T-helper 22 cell (primary cell): ENCODE results near the gene ATP6V0C.
A peak's percentile ranks its signal among the peaks of the same experiment; 100 is the strongest.

ENCODE experiments used
- DNase-seq: peaks from one replicate; pipeline ENCODE4 v3.0.0-alpha.2; 2020; ENCODE audit warnings: low read depth

Gene ATP6V0C

DNA sequence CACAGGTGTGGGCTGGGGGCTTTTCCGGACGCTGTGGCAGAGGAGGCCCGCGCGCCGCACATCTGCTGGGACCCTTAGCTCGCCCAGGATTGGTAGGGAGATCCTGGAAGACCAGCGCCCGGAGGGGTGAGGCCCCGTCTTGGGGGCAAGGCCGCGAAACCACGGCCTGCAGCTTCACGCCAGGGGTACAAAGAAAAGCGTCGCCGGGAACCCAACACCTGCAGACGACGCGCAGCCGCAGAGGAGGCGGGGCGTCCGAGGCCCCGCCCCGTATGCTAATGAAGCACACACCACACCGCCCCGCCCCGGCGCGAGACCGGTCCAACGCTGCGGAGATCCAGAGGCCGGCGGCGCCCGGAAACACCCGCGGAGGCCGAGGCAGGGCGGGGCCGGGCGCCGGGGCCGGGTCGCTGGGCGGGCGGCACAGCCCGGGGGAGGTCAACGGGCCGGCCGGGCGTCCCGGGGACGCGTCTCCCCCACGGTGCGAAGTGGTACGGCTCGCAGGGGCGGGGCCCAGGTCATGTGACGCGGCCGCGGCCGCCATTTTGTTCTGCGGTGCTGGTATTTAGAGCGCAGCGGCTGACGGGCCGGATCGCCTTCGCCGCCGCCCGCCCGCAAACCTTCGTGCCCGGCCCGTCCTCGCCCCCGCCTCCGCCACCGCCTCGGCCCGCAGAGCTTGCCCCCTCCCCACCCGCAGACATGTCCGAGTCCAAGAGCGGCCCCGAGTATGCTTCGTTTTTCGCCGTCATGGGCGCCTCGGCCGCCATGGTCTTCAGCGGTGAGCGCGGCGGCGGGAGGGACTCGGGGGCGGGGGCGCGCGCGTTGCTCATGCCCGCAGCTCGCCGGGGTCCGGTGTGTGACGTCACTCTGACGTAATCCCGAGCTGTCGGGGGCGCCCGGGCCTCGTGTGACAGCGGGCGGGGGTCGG lies at the start of gene ATP6V0C:
ATP6V0C (plus strand) TSS at position 548 of the 928 bp plus-strand sequence; CDS start at position 700, 152 bp downstream.
- peak; percentile 83 for DNase-seq

DNA sequence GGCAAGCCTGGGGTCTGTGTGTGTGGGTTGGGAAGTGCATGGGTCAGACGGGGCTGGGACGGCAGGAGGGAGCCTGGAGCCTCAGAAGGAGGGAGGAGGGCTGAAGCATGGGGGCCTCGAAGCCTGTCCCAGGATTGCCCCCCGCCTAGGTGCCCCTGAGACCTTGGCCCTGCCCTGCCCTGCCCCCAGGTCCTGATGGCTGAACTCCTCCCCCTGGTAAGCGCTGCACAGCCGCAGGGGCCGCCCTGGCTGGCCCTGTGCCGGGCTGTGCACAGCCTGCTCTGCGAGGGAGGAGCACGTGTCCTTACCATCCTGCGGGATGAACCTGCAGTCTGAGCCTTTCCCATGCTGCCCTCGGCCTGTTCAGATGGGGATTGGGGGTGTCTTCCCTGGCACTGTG lies 49.4 kb upstream of the ATP6V0C start:
- DNase-seq: no peak

DNA sequence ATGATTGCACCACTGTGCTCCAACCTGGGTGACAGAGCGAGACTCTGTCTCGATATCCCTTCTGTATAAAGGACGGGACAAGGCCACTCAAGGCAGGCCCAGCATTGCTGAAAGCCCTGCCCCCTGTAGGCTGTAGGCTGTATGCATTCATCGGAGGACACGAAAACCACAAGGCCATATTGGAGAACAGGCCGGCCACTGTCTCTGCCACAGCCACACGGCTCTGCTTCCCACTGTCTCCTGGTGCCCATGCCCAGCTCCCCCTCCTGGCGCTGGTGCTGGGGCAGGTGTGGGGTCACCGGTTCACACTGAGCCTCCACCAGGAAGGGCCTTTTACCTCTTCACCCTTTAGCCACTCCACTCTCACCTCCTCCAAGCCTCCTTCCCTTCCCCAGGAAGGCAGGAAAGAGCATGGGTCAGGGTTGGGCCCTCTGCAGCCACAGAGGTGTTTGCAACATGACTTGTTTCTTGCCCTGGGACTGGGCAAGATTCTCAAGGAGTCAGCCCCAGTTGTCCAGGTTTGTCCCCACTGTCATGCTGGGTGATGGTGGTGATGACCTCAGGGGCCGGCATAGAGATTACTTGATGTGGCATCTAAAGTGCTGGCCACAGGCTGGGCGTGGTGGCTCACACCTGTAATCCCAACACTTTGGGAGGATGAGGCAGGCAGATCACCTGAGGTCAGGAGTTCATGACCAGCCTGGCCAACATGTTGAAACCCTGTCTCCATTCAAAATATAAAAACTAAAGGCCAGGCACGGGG lies 47.9 kb upstream of the ATP6V0C start:
- DNase-seq: no peak

DNA sequence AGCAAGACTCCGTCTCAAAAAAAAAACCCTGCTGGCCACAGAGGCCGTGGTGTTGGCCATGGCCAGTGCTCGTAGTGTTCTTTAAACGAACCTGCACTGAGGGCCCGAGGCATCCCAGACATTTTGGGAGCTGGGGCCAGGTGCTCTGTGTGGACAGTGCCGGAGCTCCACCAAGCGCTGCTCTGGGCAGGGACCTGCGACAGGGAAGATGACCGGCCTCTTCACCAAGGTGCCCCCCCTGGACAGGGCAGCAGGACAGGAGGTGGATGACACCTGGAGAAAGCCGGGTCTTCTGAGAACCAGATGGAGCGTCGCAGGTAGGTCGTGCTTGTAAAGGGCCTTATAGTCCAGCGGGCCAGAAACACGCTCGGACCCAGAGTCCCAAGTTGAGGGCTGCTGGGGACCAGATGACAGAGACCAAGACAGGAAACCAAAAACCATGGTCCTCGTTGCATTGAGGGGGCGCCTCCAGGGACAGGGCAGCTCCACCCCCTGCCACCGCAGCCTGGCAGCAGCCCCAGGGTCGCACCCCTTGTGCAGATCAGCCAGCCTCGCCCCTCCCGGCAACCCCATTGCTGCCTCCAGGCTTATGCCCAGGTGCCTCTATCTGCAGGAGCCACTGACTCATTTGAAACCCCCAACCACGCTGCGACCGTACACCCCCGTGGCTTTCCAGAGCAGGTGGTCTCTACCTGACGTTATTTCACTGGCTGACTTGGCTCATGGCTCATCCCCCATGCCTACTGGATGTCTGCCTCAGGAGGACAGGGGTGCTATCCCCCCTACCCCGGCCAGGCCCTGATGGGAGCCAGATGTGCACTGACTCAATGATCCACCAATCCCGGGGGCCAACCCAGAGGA lies 46.9 kb upstream of the ATP6V0C start:
- no peak for DNase-seq

DNA sequence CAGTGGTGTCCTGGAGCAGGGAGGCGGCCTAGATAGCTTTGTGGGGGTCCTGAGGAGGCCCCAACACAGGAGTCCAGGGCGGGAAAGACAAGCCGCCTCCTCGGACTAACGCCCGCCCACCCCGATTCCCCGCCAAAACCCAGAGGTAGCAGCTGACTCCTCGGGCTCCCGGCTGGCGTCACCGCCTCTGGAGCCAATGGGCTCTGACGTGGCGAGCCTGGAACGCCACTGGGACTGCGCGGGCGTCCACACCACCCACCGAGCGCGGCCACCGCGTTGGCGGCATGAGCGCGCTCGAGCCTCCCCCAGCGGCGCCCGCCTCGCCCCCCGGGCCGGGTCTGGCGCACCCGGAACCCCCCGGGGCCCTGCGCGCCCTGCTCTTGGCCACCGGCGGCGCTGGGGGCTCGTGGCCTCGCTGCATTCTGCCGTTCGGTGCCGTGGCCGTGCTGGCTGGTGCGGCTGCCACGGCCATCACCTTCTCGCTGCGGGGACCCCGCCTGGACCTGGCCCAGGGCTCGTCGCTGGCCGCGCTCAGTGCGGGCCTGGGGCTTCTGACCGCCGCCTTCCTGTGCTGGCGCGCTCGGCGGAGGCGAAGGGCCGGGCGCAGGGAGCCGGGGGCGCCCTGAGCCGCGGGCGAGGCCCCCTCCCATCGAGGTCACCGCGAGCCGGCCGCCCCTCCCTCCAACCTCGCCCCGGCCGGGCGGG lies 46.1 kb upstream of the ATP6V0C start:
- no peak for DNase-seq

DNA sequence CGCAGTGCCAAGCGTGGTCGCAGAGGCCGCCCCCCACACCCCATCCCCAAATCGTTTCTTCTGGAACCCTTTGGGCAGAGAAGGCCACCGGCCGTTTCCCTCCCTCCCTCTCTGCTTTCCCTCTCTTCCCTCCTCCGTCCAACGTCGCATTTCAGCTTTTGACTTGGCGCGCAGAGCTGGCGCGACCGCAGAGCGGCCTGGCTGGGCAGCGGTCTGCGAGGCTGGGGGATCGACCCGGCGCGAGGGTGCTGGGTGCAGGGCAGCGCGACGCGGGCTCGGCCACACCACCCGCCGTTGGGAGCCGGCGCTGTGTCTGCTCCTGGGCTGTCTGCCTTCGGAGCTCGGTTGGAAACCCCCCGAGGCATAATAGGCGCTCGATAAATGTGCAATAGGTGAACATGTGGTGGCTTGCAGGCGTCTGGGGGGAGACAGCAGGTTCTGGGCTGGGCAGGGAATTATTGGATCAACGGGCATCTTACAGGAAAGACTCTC lies 45.5 kb upstream of the ATP6V0C start:
- DNase-seq: no peak

DNA sequence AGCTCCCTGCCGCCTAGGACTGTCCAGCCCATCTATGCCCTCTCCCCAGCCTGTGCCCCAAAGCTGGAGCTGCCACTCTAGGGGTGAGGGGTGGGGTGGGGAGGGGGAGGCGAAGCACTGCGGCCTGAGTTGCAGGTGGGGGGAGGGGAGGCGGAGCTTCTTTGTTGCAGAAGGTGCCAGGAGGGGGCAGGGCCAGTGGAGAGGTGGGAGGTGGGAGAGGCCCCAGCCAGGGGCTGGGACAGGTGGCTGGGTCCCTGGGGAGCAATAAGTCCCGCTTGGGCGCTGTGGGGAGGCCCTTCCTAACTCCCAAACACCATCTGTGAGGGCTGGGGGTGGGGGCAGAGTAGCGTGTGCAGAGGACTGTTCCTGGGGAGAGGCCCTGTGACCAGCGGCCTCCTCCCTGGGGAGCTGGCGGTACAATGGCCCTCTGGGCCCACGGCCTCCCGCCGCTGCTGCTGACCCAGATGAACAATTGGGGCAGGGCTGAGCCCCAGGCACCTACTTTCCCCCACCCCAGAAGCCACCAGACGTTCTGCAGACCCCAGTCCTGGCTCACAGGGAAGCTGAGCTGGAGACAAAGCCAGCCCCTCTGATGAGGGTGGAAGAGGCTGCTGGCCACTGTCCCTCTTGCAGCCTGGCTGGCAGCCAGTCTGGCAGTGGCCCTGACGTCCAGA lies 44.9 kb upstream of the ATP6V0C start:
- DNase-seq: no peak

DNA sequence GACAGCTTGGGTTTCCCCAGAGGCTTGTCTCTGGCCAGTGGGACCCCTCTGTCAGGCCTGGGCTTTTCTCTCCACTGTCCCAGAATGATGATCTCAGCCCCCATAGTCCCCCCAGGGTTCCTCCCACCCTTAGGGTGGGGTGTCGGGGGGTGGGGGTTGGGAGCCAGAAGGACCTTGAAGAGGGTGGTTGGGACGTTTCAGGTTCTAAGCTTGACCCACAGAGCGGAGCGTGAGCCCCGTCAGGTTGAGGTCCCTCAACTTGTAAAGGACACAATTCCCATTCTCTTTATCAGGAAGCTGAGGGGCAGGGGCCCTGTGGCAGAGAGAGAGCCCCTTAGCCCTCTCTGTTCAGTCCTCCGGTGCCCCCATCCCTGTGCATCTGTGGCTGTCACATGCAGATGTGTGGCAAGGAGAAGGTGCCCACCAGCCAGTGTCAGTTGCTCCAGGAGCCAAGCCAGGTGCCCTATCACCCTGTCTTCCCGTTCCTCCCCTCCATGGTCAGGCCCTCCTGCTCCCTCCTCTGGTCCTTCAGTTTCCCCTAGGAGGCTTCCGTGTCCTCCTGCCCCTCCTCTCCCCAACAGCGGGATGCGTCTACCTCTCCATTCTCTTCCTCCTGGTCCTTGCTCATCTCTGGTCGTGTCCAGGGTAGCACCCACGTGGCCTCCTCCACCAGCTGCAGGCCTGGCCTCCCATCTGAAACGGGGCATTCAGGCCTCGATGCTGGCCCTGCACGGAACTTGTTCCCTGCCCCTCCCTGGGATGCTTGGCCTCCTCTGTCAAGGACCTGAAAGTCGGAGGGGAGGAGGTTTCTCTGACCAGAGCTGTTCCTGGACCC lies 44.1 kb upstream of the ATP6V0C start:
- no peak for DNase-seq

DNA sequence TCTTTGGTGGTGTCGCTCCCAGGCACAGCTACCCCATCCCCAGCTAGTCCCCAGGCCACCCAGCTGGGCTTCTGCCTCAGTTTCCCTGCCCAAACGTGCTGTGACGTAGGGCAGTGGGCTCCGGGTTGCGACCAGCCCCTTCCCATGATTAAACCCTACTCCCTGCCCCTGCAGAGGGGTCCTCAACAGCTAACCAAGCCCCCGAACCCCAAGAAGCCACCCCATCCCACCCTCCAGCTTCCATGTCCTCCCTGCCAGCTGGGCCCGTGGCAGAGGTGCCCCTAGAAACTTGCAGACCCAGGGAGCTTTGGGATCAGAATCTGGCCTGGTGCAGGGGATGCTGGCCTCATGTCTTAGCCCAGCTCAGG lies 43.5 kb upstream of the ATP6V0C start:
- DNase-seq: no peak

DNA sequence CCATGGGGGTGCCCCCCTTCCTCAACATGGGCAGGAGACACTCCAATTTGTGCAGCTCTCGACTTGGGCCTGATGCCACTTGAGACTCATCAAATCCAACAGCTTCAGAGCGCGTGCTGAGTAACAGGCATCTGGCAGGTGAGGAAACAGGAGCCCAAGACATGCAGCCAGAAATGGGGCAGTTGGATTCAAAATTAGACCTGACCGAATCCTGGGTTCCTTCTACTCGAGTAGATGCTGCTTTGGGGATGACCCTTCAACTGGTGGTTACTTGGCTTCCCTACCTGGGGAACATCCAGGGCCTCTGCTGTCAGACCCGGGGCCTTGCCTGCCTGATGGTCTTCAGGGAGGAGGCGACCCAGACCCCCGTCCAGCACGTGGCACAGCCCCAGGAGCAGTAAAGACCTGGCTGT lies 43.1 kb upstream of the ATP6V0C start:
- DNase-seq: no peak

DNA sequence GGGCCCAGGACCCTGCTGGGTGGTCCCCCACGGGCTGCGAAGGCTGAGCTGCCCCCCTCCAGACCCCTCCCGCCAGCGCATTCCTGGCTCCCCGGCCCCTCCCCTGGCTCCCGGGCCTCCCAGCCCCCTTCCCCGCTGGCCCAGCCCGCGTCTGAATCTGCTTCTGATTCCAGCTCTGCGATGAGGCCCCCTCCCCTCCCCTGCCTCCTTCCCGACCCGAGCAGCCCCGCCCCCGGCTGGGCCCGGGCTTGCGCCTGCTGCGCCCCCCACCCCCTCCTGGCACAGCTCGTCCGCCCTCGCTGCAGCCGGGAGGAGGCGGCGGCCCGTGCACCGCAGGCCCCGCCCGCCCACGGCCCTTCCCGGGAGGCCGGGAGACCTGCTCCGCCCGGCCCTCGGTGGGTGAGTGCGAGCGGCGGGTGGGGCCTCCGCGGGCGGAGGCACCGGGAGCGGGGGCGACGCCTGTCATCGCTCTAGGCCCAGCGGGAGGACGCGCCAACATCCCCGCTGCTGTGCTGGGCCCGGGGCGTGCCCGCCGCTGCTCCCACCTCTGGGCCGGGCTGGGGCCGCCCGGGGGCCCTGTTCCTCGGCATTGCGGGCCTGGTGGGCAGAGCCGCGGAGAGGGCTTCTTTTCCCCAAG lies 42.6 kb upstream of the ATP6V0C start, which contains the start of gene NTN3:
NTN3 (plus strand) TSS at position 282 of the 637 bp plus-strand sequence. CDS start 405 bp downstream, outside the sequence.
- DNase-seq: no peak

DNA sequence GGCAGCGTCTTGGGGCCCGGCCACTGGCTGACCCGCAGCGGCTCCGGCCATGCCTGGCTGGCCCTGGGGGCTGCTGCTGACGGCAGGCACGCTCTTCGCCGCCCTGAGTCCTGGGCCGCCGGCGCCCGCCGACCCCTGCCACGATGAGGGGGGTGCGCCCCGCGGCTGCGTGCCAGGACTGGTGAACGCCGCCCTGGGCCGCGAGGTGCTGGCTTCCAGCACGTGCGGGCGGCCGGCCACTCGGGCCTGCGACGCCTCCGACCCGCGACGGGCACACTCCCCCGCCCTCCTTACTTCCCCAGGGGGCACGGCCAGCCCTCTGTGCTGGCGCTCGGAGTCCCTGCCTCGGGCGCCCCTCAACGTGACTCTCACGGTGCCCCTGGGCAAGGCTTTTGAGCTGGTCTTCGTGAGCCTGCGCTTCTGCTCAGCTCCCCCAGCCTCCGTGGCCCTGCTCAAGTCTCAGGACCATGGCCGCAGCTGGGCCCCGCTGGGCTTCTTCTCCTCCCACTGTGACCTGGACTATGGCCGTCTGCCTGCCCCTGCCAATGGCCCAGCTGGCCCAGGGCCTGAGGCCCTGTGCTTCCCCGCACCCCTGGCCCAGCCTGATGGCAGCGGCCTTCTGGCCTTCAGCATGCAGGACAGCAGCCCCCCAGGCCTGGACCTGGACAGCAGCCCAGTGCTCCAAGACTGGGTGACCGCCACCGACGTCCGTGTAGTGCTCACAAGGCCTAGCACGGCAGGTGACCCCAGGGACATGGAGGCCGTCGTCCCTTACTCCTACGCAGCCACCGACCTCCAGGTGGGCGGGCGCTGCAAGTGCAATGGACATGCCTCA lies 41.9 kb upstream of the ATP6V0C start:
- DNase-seq: no peak

DNA sequence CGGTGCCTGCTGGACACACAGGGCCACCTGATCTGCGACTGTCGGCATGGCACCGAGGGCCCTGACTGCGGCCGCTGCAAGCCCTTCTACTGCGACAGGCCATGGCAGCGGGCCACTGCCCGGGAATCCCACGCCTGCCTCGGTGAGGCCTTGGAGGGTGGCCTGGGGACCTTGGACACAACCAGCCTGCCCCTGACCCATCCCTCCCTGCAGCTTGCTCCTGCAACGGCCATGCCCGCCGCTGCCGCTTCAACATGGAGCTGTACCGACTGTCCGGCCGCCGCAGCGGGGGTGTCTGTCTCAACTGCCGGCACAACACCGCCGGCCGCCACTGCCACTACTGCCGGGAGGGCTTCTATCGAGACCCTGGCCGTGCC lies 41.3 kb upstream of the ATP6V0C start:
- DNase-seq: no peak

DNA sequence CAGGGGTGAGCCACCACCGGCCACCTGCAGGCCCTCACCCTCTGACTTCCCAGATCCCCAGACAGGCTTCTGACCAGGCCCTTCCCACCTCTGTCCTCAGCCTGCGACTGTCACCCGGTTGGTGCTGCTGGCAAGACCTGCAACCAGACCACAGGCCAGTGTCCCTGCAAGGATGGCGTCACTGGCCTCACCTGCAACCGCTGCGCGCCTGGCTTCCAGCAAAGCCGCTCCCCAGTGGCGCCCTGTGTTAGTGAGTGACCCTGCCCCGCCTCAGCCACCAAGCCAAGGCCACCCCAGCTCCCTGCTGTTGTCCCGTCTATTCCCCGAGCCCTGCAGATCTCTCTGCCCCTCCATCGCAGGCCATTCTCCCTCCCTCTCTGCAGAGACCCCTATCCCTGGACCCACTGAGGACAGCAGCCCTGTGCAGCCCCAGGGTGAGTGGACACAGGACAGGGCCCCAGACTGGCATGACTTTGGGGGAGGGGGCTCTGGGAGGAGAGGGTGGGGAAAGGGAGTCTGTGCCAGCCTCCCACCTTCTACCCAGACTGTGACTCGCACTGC lies 40.8 kb upstream of the ATP6V0C start:
- DNase-seq: no peak

DNA sequence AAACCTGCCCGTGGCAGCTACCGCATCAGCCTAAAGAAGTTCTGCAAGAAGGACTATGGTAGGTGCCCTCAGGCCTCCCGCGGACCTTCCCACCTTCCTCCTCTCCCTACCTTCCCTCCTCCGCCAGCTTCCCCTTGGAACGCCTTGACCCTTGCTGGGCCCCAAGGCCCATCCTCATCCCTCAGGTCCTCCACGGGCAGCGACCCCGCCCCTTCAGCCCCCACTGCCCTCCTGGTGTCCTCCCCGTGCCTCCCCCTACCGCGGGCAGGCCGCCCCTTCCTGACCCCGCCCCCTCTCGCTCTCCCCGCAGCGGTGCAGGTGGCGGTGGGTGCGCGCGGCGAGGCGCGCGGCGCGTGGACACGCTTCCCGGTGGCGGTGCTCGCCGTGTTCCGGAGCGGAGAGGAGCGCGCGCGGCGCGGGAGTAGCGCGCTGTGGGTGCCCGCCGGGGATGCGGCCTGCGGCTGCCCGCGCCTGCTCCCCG lies 40.3 kb upstream of the ATP6V0C start:
- no peak for DNase-seq

DNA sequence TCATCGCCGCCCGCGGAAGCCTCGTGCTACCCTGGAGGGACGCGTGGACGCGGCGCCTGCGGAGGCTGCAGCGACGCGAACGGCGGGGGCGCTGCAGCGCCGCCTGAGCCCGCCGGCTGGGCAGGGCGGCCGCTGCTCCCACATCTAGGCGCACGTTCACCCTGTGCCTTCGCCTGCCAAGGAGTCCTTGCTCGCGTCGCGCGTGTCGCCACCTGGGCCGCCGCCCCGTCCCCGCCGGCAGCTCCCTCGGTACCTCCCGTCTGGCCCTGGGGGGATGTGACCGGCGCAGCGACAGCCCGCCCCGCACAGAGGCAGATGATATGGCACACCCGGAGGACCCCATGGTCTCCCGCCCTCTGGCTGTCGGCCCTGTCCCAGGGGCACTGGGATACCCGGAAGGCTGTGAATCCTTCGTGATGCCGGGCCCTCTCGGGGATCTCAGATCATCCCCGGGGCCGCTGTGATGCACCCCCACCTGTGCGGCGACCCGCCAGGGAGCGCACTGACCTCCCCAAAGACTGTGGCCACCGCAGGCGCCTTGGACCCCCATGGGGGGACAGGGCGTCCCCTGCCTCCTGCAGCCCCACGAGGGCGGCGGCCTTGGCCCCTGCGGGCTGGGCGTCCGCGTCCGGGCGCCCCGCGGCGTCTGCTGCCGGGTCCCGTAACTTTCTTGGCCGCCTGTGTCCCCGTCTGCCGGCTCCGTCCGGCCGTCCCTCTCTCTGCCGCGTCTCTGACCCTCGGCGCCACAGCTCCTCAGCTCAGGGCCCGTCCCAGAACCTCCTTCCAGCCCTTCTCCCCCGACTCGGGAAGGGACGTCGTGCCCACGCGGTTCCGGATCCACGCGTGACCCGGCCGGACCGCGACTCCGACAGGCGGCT lies 39.5 kb upstream of the ATP6V0C start:
- DNase-seq: peak; percentile 36

DNA sequence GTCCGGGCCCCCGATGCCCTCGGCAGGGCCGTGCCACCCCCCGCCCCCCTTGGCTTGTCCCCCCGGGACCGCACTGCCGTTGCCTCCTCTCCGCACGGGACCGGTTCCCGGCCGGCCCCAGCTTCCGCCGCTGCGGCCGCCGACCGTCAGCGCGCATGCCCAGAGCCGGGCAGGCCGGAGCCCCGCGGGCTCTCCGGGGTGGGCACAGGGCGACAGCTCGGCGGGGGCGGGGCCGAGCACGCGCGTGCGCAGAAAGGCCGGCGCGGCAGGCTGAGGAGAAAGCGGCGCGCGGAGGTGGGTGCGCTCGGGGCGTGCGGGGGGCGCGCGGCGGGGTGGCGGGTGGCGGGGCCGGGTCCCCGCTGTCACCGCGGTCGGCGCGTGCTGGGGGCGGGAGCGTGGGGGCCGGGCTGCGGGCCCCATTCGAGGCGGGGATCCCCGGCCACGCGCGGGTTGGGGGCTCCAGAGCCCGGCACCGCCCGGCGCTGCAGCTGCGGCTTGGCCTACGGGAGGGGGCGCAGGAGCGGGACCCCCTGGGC lies 38.8 kb upstream of the ATP6V0C start, which contains the start of gene TBC1D24:
TBC1D24 (plus strand) TSS at position 251 of the 536 bp plus-strand sequence. CDS start 21,022 bp downstream, outside the sequence.
- peak; percentile 56 for DNase-seq
